Peyer's patch (tissue), 4 donors: ENCODE measurements around the gene NIPSNAP2.

Experiments used
- POLR2A ChIP-seq, 2 donors: fragments of 450-650 bp; IDR thresholded peaks; one replicate each; pipeline ENCODE4 v1.5.1; 2017; ENCODE audit warnings: antibody characterized with exemption in 2 of 2, mild to moderate bottlenecking in 2 of 2, moderate library complexity in 2 of 2
- TF ChIP-seq, protein P1 (sequence below), 6 experiments: fragments of 450-650 bp in 4 of 6; fragments of 200-600 bp in 2 of 6; sonication (generic) in 1 of 6; IDR thresholded peaks; one replicate each; pipeline ENCODE4 v1.5.1; 2017 to 2019; ENCODE audit warnings: antibody characterized with exemption in 6 of 6, mild to moderate bottlenecking in 3 of 6, moderate library complexity in 1 of 6

DNA sequence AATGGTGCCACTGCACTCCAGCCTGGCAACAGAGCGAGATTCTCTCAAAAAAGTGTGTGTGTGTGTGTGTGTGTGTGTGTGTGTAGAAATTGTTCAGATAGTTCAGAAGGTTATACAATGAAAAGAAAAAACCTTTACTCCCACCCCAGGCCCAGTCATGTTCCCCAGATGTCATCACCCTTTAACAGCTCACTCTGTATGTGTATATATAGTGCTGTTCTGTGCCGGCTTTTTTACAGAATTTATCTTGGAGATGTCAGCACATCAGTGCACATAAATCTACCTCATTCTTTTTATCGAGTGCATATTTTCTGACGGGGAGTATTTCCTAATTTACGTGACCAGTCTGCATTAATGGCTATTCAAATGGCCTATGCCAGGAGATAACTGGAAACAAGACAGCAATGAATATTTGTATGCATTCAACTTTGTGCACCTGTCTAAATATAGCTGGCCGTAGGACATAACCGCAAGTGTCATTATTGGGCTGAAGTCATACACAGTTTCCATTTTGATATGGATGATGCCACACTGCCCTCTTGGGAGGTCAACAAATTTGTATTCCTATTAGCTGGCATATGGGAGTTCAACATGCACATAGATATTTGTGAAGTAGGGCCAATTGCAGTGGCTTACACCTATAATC lies 11.7 kb downstream of the NIPSNAP2 start:
- TF ChIP-seq, protein P1, sequence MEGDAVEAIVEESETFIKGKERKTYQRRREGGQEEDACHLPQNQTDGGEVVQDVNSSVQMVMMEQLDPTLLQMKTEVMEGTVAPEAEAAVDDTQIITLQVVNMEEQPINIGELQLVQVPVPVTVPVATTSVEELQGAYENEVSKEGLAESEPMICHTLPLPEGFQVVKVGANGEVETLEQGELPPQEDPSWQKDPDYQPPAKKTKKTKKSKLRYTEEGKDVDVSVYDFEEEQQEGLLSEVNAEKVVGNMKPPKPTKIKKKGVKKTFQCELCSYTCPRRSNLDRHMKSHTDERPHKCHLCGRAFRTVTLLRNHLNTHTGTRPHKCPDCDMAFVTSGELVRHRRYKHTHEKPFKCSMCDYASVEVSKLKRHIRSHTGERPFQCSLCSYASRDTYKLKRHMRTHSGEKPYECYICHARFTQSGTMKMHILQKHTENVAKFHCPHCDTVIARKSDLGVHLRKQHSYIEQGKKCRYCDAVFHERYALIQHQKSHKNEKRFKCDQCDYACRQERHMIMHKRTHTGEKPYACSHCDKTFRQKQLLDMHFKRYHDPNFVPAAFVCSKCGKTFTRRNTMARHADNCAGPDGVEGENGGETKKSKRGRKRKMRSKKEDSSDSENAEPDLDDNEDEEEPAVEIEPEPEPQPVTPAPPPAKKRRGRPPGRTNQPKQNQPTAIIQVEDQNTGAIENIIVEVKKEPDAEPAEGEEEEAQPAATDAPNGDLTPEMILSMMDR (IDR thresholded peaks at IDR 0.05) = no peak
- TF ChIP-seq POLR2A (IDR thresholded peaks at IDR 0.05) = no peak
